ENCODE data around the gene MUS81.

GRCh38 chr11:65883786-65884715 lies 23.8 kb downstream of the MUS81 start:
- TF ChIP-seq CTCF (IDR thresholded peaks at IDR 0.05): no peak
- no peak for TF ChIP-seq ZFX (IDR thresholded peaks at IDR 0.05; ENCODE audit: borderline replicate concordance)
